Thyroid gland (tissue), 4 donors: Measurements from ENCODE around the gene SELP.

Experiments
- POLR2A ChIP-seq, 2 donors: fragments of 450-650 bp; IDR thresholded peaks; one replicate each; pipeline ENCODE4 v1.6.1; 2017; ENCODE audit warnings: antibody characterized with exemption in 2 of 2, mild to moderate bottlenecking in 2 of 2, moderate library complexity in 1 of 2
- TF ChIP-seq, protein P1 (sequence below), 6 experiments: fragments of 200-600 bp in 3 of 6; fragments of 450-650 bp in 3 of 6; sonication (generic) in 3 of 6; IDR thresholded peaks; one replicate each; pipeline ENCODE4 v1.5.1; 2016 to 2019; ENCODE audit warnings: antibody characterized with exemption in 6 of 6, mild to moderate bottlenecking in 2 of 6, inconsistent platforms in 1 of 6, moderate library complexity in 1 of 6

DNA sequence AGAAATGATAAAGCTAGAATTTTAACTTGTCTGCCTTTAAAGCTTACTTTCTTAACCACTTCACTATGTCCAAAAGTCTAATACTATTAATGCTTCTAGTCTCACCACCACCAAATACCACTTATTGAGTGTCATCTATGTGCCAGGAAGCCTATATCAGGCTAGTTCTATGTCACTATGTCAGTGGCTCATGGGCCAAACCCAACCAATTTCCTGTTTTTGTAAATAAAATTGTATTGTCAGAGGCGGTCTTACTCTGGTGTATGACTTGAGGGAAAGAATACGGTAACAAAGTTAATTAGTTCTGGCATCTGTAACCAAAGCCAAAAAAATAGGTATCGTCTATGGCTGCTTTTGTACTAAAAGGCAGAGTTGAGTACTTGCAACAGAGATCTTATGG, 58.5 kb downstream of the SELP start:
- TF ChIP-seq, protein P1, sequence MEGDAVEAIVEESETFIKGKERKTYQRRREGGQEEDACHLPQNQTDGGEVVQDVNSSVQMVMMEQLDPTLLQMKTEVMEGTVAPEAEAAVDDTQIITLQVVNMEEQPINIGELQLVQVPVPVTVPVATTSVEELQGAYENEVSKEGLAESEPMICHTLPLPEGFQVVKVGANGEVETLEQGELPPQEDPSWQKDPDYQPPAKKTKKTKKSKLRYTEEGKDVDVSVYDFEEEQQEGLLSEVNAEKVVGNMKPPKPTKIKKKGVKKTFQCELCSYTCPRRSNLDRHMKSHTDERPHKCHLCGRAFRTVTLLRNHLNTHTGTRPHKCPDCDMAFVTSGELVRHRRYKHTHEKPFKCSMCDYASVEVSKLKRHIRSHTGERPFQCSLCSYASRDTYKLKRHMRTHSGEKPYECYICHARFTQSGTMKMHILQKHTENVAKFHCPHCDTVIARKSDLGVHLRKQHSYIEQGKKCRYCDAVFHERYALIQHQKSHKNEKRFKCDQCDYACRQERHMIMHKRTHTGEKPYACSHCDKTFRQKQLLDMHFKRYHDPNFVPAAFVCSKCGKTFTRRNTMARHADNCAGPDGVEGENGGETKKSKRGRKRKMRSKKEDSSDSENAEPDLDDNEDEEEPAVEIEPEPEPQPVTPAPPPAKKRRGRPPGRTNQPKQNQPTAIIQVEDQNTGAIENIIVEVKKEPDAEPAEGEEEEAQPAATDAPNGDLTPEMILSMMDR (IDR thresholded peaks at IDR 0.05) = no peak
- no peak for TF ChIP-seq POLR2A (IDR thresholded peaks at IDR 0.05)
